Measurements from ENCODE around the gene ZNRF3. TPM values are rescaled to one million over a fixed set of nuclear protein-coding genes. Genes with fewer than 3 reads are reported as not detected.

Gene ZNRF3
- polyA plus RNA-seq, 6 donors from 2014 or later: 0.09 to 0.23 (median 0.17) TPM; not detected in 2

DNA sequence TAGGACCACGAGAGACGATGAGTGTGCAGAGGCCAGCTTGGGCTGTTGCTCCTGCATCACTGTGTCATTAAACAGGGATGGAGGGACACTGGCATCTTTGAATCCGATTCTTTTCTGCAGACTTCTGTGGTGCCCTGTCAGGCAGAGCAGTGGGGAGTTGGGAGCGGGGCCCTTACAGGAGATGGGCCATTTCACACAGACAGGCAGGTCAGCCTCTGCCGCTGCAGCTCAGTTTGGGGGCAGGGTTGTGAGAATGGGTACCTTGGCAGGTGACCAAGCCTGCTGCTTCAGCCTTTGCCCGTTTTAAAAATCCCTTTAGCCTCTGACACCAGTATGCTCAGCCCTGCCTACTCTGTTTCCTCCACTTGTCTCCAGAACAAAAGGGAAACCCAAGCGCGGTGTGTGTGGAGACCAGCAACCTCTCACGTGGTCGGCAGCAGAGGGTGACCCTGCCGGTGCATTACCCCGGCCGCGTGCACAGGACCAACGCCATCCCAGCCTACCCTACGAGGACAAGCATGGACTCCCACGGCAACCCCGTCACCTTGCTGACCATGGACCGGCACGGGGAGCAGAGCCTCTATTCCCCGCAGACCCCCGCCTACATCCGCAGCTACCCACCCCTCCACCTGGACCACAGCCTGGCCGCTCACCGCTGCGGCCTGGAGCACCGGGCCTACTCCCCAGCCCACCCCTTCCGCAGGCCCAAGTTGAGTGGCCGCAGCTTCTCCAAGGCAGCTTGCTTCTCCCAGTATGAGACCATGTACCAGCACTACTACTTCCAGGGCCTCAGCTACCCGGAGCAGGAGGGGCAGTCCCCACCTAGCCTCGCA, 165.7 kb downstream of the ZNRF3 start:
- Mint-ChIP-seq H3K4me1 (no peaks in the 10 kb centered on the region), H3K4me3 (no peak overlapping the region), H3K36me3 (no peaks in the 10 kb centered on the region), H3K27me3 (peaks cover 0 to 6% (median 0%) of the 10 kb centered on the region in 3 donors), H3K27ac (no peak overlapping the region), H3K9me3 (no peaks in the 10 kb centered on the region)
- no peak for ATAC-seq (ENCODE audit: low read depth in 2 of 2)
- DNase-seq: no peak

DNA sequence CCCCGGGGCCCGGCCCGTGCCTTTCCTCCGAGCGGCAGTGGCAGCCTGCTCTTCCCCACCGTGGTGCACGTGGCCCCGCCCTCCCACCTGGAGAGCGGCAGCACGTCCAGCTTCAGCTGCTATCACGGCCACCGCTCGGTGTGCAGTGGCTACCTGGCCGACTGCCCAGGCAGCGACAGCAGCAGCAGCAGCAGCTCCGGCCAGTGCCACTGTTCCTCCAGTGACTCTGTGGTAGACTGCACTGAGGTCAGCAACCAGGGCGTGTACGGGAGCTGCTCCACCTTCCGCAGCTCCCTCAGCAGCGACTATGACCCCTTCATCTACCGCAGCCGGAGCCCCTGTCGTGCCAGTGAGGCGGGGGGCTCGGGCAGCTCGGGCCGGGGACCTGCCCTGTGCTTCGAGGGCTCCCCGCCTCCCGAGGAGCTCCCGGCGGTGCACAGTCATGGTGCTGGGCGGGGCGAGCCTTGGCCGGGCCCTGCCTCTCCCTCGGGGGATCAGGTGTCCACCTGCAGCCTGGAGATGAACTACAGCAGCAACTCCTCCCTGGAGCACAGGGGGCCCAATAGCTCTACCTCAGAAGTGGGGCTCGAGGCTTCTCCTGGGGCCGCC, 166.4 kb downstream of the ZNRF3 start:
- H3K36me3 Mint-ChIP-seq: no peaks in the 10 kb centered on the region
- no peak overlapping the region for H3K4me3 Mint-ChIP-seq
- DNase-seq (no peak), ATAC-seq (ENCODE audit: low read depth in 2 of 2) (no peak)
- H3K27me3 Mint-ChIP-seq: peaks cover 0 to 6% (median 0%) of the 10 kb centered on the region in 3 donors
- H3K4me1 Mint-ChIP-seq: no peaks in the 10 kb centered on the region
- no peak overlapping the region for H3K27ac Mint-ChIP-seq
- no peaks in the 10 kb centered on the region for H3K9me3 Mint-ChIP-seq

GRCh38 chr22:29050457-29050856, 167.1 kb downstream of the ZNRF3 start:
- H3K9me3 Mint-ChIP-seq: no peaks in the 10 kb centered on the region

DNA sequence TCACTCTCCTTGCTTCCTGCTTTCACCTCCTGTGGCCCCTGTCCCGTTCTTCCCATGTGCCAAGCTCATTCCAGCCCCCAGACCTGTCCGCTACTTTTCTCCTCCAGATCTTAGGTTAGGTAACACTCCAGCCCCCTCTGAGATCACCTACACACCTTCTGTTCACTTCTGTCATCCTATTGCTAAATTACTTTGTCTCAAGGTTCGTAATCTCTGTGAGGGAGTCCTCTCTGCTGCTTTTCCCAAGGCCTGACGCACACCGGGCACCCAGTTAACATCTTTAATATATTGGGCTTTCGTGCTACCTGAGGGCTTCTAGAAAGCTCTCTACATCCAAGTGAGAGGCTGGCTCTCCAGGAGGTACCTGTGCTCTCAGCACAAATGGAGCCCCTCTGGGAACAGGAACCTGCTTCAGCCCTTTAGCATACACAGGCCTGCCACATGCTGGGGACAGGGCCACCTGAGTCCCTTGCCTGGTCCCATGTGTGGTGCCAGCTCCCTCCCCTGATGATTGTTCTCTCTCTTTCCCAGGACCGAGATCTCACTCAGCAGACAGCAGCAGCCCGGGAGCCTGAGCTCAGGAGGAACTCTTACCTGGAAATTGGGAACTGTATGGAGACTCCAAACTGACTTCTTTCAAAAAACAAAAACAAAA, 169.8 kb downstream of the ZNRF3 start:
- ATAC-seq (ENCODE audit: low read depth in 2 of 2): no peak
- Mint-ChIP-seq H3K27ac (peak overlapping the region in 2 of 6 donors; percentile 10 to 16), H3K4me3 (no peak overlapping the region)

More at GRCh38 chr22:29050457-29050856, 167.1 kb downstream of the ZNRF3 start:
- Mint-ChIP-seq H3K36me3 (no peaks in the 10 kb centered on the region), H3K27ac (no peak overlapping the region), H3K4me3 (no peak overlapping the region), H3K27me3 (peaks cover 0 to 6% (median 0%) of the 10 kb centered on the region in 3 donors), H3K4me1 (no peaks in the 10 kb centered on the region)
- ATAC-seq (ENCODE audit: low read depth in 2 of 2): no peak
- no peak for DNase-seq

GRCh38 chr22:29054251-29054767, 170.9 kb downstream of the ZNRF3 start:
- Mint-ChIP-seq H3K4me1 (no peaks in the 10 kb centered on the region), H3K36me3 (no peaks in the 10 kb centered on the region), H3K9me3 (no peaks in the 10 kb centered on the region), H3K27ac (no peak overlapping the region), H3K4me3 (no peak overlapping the region), H3K27me3 (peaks cover 2 to 24% (median 13%) of the 10 kb centered on the region in 3 donors)
- ATAC-seq (ENCODE audit: low read depth in 2 of 2): no peak
- DNase-seq: no peak

More for the DNA sequence above, 169.8 kb downstream of the ZNRF3 start:
- Mint-ChIP-seq H3K9me3 (no peaks in the 10 kb centered on the region), H3K27me3 (peaks cover 0 to 15% (median 8%) of the 10 kb centered on the region in 3 donors), H3K4me1 (no peaks in the 10 kb centered on the region), H3K36me3 (no peaks in the 10 kb centered on the region)
- DNase-seq: no peak

- ATAC-seq (ENCODE audit: low read depth in 2 of 2): no peak
- H3K36me3 Mint-ChIP-seq: no peaks in the 10 kb centered on the region
- no peak for DNase-seq
- H3K9me3 Mint-ChIP-seq: no peaks in the 10 kb centered on the region
- H3K27ac Mint-ChIP-seq: no peak overlapping the region
- no peak overlapping the region for H3K4me3 Mint-ChIP-seq
- H3K27me3 Mint-ChIP-seq: peaks cover 12 to 34% (median 23%) of the 10 kb centered on the region in 3 donors
- H3K4me1 Mint-ChIP-seq: no peaks in the 10 kb centered on the region
Observed at GRCh38 chr22:29055192-29055830, 171.9 kb downstream of the ZNRF3 start.

GRCh38 chr22:29056472-29056871, 173.1 kb downstream of the ZNRF3 start:
- no peak overlapping the region for H3K4me3 Mint-ChIP-seq

DNA sequence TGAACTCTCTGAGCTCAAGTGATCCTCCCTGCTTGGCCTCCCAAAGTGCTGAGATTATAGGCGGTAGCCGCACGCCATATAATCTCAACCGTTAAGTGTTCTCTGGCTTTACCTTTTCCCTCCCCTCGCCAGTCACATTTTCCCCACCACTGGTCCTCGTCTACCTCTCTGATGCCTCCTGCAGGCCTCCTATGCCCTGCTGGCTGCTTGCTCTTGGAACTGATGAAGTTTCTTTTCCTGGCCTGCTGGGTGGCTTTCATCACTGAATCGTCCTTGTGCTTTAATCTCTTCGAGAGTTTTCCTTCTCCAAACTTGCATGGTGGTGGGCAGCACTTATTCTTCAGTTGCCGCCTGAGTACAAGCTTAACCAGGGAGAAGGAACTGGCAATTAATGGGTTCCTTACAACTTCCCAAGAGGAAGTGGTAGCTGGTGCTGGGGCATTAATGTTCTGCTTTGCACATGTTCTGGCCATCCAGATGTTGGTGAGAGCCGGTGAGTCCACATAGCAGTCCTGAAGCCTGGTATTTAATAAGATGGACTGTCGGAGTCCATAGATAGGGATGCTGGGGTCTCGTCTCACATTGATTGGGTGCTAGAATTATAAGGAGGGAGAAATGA, 177.0 kb downstream of the ZNRF3 start:
- DNase-seq (no peak), ATAC-seq (ENCODE audit: low read depth in 2 of 2) (no peak)
- Mint-ChIP-seq H3K4me3 (no peak overlapping the region), H3K36me3 (no peaks in the 10 kb centered on the region), H3K27ac (no peak overlapping the region), H3K9me3 (no peaks in the 10 kb centered on the region), H3K27me3 (peaks cover 37 to 68% (median 47%) of the 10 kb centered on the region in 3 donors), H3K4me1 (peaks cover 0 to 5% (median under 1%) of the 10 kb centered on the region in 3 donors)

More at GRCh38 chr22:29056472-29056871, 173.1 kb downstream of the ZNRF3 start:
- no peak for ATAC-seq (ENCODE audit: low read depth in 2 of 2)
- no peak for DNase-seq
- no peaks in the 10 kb centered on the region for H3K4me1 Mint-ChIP-seq
- H3K9me3 Mint-ChIP-seq: no peaks in the 10 kb centered on the region
- no peaks in the 10 kb centered on the region for H3K36me3 Mint-ChIP-seq
- H3K27me3 Mint-ChIP-seq: peaks cover 23 to 45% (median 32%) of the 10 kb centered on the region in 3 donors
- no peak overlapping the region for H3K27ac Mint-ChIP-seq

DNA sequence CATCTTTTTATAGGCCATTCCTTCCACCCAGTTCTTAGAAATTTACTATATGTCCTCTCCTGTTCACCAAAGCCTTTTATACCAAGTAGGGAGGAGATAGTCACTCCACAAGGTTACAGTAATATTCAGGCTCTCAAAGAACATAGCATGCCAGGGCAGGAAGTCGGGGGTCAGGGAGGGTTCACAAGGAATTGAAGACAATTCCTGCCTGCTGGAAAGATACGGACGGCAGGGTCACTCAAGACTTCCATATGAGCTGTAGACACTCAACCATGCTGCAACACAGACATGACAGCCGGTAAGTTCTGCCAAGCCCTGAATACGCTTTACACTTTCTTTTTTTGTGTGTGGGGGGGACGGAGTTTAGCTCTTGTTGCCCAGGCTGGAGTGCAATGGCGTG, 177.6 kb downstream of the ZNRF3 start:
- Mint-ChIP-seq H3K27me3 (peaks cover 37 to 63% (median 48%) of the 10 kb centered on the region in 3 donors), H3K27ac (no peak overlapping the region), H3K4me3 (no peak overlapping the region), H3K36me3 (no peaks in the 10 kb centered on the region), H3K4me1 (peaks cover 2 to 10% (median 6%) of the 10 kb centered on the region in 3 donors), H3K9me3 (no peaks in the 10 kb centered on the region)
- ATAC-seq (ENCODE audit: low read depth in 2 of 2): no peak
- DNase-seq: no peak

DNA sequence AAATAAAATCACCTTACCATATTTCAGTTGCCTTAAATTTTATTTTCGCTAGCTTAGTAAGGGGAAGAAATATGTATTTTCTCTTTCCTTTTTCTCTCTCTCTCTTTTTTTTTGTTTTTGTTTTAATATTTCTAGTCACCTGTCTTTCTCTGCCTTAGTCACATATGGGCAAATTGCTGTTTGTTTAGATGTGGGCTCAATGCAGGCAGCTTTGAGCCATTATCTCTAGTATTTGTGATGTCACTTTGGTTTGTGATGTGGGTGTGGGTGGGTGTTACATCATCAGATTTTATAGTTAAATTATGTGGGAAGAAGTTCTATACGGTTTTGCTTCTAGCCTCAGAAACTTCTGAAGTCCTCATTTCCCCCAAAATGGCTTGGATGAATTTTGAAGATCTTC, 178.4 kb downstream of the ZNRF3 start, which contains the start of gene C22orf31:
C22orf31 (minus strand) TSS at position 59 of the 400 bp plus-strand sequence; CDS start at position 20, 39 bp downstream.
- H3K4me1 Mint-ChIP-seq: peaks cover 4 to 13% (median 11%) of the 10 kb centered on the region in 3 donors
- peak within 1 kb of the TSS in 1 of 8 donors; percentile 36 for H3K4me3 Mint-ChIP-seq
- H3K27ac Mint-ChIP-seq: no peak within 1 kb of the TSS
- DNase-seq: no peak
- peaks cover 37 to 65% (median 49%) of the 10 kb centered on the region in 3 donors for H3K27me3 Mint-ChIP-seq
- H3K9me3 Mint-ChIP-seq: no peaks in the 10 kb centered on the region
- no peak for ATAC-seq (ENCODE audit: low read depth in 2 of 2)
- no peaks in the 10 kb centered on the region for H3K36me3 Mint-ChIP-seq

- Mint-ChIP-seq H3K4me3 (peak overlapping the region in 1 of 8 donors; percentile 36), H3K9me3 (no peaks in the 10 kb centered on the region), H3K4me1 (peaks cover 4 to 13% (median 11%) of the 10 kb centered on the region in 3 donors), H3K27me3 (peaks cover 37 to 67% (median 48%) of the 10 kb centered on the region in 3 donors), H3K36me3 (no peaks in the 10 kb centered on the region), H3K27ac (no peak overlapping the region)
- ATAC-seq (ENCODE audit: low read depth in 2 of 2): no peak
- DNase-seq: no peak
Observed at GRCh38 chr22:29062286-29062821, 179.0 kb downstream of the ZNRF3 start.

DNA sequence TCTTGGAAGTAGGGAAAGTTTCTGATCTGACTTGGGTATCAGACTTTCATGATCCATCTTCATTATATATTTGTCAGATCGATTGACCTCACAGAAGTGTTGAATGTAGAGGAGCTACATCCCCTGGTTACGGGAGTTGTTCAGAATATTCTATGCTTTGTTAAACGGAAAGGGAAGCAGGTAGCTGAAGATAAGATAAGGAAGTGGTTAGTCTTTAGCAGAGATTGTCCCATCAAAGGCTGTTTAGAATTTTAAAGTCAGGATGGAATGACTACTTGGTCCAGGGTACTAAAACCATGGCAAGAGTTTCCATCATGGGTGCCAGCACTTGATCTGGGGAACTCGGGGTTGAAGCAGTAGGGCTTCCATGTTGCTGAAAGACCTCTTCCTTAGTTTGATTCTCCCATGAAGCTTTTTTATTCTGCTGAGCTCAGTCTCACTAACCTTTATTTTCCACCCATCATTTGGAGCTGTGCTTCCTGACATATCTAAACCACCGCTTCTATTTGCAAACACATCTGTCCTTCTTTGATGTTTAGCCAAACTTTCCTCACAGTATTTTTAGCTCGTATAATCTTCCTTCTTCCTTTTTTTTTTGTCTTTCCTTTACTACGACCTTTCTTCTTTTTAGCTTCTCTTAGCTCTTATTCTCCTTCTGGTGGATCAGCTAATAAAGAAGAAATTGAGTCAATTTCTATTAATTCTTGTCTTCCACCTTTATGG, 182.3 kb downstream of the ZNRF3 start:
- DNase-seq (no peak), ATAC-seq (ENCODE audit: low read depth in 2 of 2) (no peak)
- peaks cover 4 to 13% (median 11%) of the 10 kb centered on the region in 3 donors for H3K4me1 Mint-ChIP-seq
- peaks cover 28 to 65% (median 42%) of the 10 kb centered on the region in 3 donors for H3K27me3 Mint-ChIP-seq
- no peaks in the 10 kb centered on the region for H3K36me3 Mint-ChIP-seq
- H3K9me3 Mint-ChIP-seq: no peaks in the 10 kb centered on the region
- no peak overlapping the region for H3K4me3 Mint-ChIP-seq
- no peak overlapping the region for H3K27ac Mint-ChIP-seq

All from naive B cell (primary cell).